Cardiac muscle cell (in vitro differentiated cells and primary cell): ENCODE results near the gene HS3ST6. TPM values are rescaled to one million over a fixed set of nuclear protein-coding genes. Genes with fewer than 3 reads are reported as not detected.
A peak's percentile ranks its signal among the peaks of the same experiment; 100 is the strongest.
"Not testable (repeated sequence)": the region's sequence is repeated elsewhere in the genome, so short reads cannot be mapped to it uniquely, and the experiment has no call there.

Experiments
- DNase-seq, 2 donors: peaks; one replicate each; pipeline versions ENCODE4 v3.0.0 to v3.0.0-alpha.2; 2010 to 2017; ENCODE audit warnings: low read depth in 1 of 2, low spot score in 1 of 2
- H3K27ac ChIP-seq: fragments of 200-600 bp; sonication (generic); 2 replicates; pipeline ENCODE4 v1.5.1; 2016
- H3K27me3 ChIP-seq: fragments of 200-600 bp; sonication (generic); 2 replicates; pipeline ENCODE4 v1.6.0; 2016; ENCODE audit warnings: control low read depth
- H3K36me3 ChIP-seq: fragments of 200-600 bp; sonication (generic); 2 replicates; pipeline ENCODE4 v1.5.1; 2016; ENCODE audit warnings: control low read depth
- H3K4me1 ChIP-seq: fragments of 200-600 bp; sonication (generic); 2 replicates; pipeline ENCODE4 v1.8.1; 2017; ENCODE audit warnings: low read depth, mild to moderate bottlenecking, mixed run types
- H3K4me3 ChIP-seq: fragments of 200-600 bp; sonication (generic); 2 replicates; pipeline ENCODE4 v1.5.1; 2016; ENCODE audit warnings: mild to moderate bottlenecking
- H3K9me3 ChIP-seq: fragments of 200-600 bp; sonication (generic); 2 replicates; pipeline ENCODE4 v1.5.1; 2017; ENCODE audit warnings: low read depth, mild to moderate bottlenecking, control low read depth
- CTCF ChIP-seq: IDR thresholded peaks from 2 replicates; pipeline ENCODE4 v1.5.1; 2012; ENCODE audit warnings: low read depth, mild to moderate bottlenecking, low read length
- polyA plus RNA-seq: library from polyadenylated mRNA; unstranded; fragments of >200 nt; fragmentation: Nextera tagmentation; extraction: Ambion mirVana; gene quantifications from 2 replicates; pipeline ENCODE4 v1.2.1, GENCODE V29; 2016
- total RNA-seq: library from RNA; depleted of rRNA; stranded (reverse); fragments of >200 nt; gene quantifications from 2 replicates; pipeline ENCODE4 v1.2.3, GENCODE V29; 2016

The HS3ST6 gene
- total and polyA plus RNA-seq, 2 experiments from 2014 or later, result not detected

GRCh38 chr16:1877089-1877488 is 41.1 kb downstream of the HS3ST6 start:
- no peaks in the 10 kb centered on the region for H3K36me3 ChIP-seq
- no peak overlapping the region for H3K4me3 ChIP-seq
- H3K27me3 ChIP-seq, result peaks cover 55% of the 10 kb centered on the region
- no peaks in the 10 kb centered on the region for H3K4me1 ChIP-seq
- DNase-seq, result no peak
- H3K27ac ChIP-seq, result no peak overlapping the region
- TF ChIP-seq CTCF, result no peak
- no peaks in the 10 kb centered on the region for H3K9me3 ChIP-seq

GRCh38 chr16:1876468-1876867 is 41.7 kb downstream of the HS3ST6 start:
- Histone ChIP-seq H3K36me3 (no peaks in the 10 kb centered on the region), H3K9me3 (no peaks in the 10 kb centered on the region), H3K4me1 (no peaks in the 10 kb centered on the region), H3K4me3 (no peak overlapping the region), H3K27ac (no peak overlapping the region), H3K27me3 (peaks cover 59% of the 10 kb centered on the region)
- DNase-seq, result no peak
- no peak for TF ChIP-seq CTCF

GRCh38 chr16:1876066-1876465 is 42.1 kb downstream of the HS3ST6 start:
- H3K9me3 ChIP-seq, H3K27ac ChIP-seq, H3K4me3 ChIP-seq, H3K36me3 ChIP-seq, DNase-seq, H3K4me1 ChIP-seq: not testable (repeated sequence)
- peaks cover 59% of the 10 kb centered on the region for H3K27me3 ChIP-seq

- H3K4me3 ChIP-seq, result no peak overlapping the region
- H3K4me1 ChIP-seq, result no peaks in the 10 kb centered on the region
- no peak overlapping the region for H3K27ac ChIP-seq
- no peak for DNase-seq
- no peak for TF ChIP-seq CTCF
- no peaks in the 10 kb centered on the region for H3K36me3 ChIP-seq
- peaks cover 63% of the 10 kb centered on the region for H3K27me3 ChIP-seq
- H3K9me3 ChIP-seq, result no peaks in the 10 kb centered on the region
These were observed 43.4 kb downstream of the HS3ST6 start for GRCh38 chr16:1874854-1875253.

GRCh38 chr16:1871974-1872635 is 46.1 kb downstream of the HS3ST6 start, which contains the start of gene MEIOB:
MEIOB (minus strand) TSS chr16:1872164; CDS start chr16:1868175, 3,989 bp downstream.
- no peak within 1 kb of the TSS for H3K27ac ChIP-seq
- peak; percentile 24 to 59 for DNase-seq
- H3K4me3 ChIP-seq, result peak within 1 kb of the TSS; percentile 1

More at GRCh38 chr16:1871974-1872635, 46.1 kb downstream of the HS3ST6 start, which contains the start of gene MEIOB:
- Histone ChIP-seq H3K4me1 (no peaks in the 10 kb centered on the region), H3K9me3 (no peaks in the 10 kb centered on the region), H3K36me3 (no peaks in the 10 kb centered on the region), H3K27me3 (peaks cover 47% of the 10 kb centered on the region)
- TF ChIP-seq CTCF, result no peak
